Heart right ventricle (tissue), 16 donors: Measurements from ENCODE around the gene HOXB2. TPM values are rescaled to one million over a fixed set of nuclear protein-coding genes. Genes with fewer than 3 reads are reported as not detected.

Experiments
- ATAC-seq, 8 donors: fragments of 200-7000 bp; cut with Tn5 transposase; one replicate each; pipeline ENCODE4 v1.9.1; 2020; ENCODE audit warnings: mild to moderate bottlenecking in 8 of 8, moderate library complexity in 8 of 8, moderate number of reproducible peaks in 1 of 8
- DNase-seq, 2 donors: peaks; one replicate each; pipeline ENCODE4 v3.0.0-alpha.2; 2020
- H3K27ac ChIP-seq, 10 donors: fragments of 200-600 bp; sonication (generic) in 2 of 10; one replicate each; pipeline versions ENCODE4 v1.5.0 to v1.8.0; 2020 to 2022; ENCODE audit warnings: mild to moderate bottlenecking in 3 of 10
- H3K27me3 ChIP-seq, 7 donors: fragments of 200-600 bp; one replicate each; pipeline ENCODE4 v1.8.0; 2021 to 2022; ENCODE audit warnings: mild to moderate bottlenecking in 2 of 7
- H3K36me3 ChIP-seq, 9 donors: fragments of 200-600 bp; sonication (generic) in 1 of 9; one replicate each; pipeline versions ENCODE4 v1.5.0 to v1.8.0; 2020 to 2022; ENCODE audit warnings: mild to moderate bottlenecking in 2 of 9
- H3K4me1 ChIP-seq, 9 donors: fragments of 200-600 bp; sonication (generic) in 1 of 9; one replicate each; pipeline versions ENCODE4 v1.5.0 to v1.8.0; 2020 to 2022; ENCODE audit warnings: mild to moderate bottlenecking in 4 of 9
- H3K4me3 ChIP-seq, 10 donors: fragments of 200-600 bp; sonication (generic) in 2 of 10; one replicate each; pipeline versions ENCODE4 v1.5.0 to v1.8.0; 2020 to 2022; ENCODE audit warnings: mild to moderate bottlenecking in 7 of 10, moderate library complexity in 2 of 10
- H3K9me3 ChIP-seq, 11 donors: fragments of 200-600 bp in 10 of 11; sonication (generic) in 2 of 11; one replicate each; pipeline versions ENCODE4 v1.5.0 to v1.8.0; 2013 to 2022; ENCODE audit warnings: mild to moderate bottlenecking in 2 of 11, control low read depth in 1 of 11, moderate library complexity in 1 of 11
- WGBS, 2 donors: extraction: QIAGEN DNeasy Blood & Tissue Kit; methylation state at CpG; one replicate each; pipeline ENCODE4 v1.1.7; 2013; ENCODE audit warnings: inconsistent platforms in 1 of 2; 5-methylcytosine and 5-hydroxymethylcytosine counted together
- intact Hi-C, 10 donors: fragments of 100-400 bp; cut with DNase I; formaldehyde crosslinking; loops; one replicate each; pipeline versions ENCODE4 v1.11.1 to v1.14.2; 2022
- polyA plus RNA-seq, 2 donors: library from polyadenylated mRNA; stranded (reverse); fragments of 200-250 nt; gene quantifications; one replicate each; pipeline ENCODE4 v1.2.3, GENCODE V29; 2013
- total RNA-seq, 10 donors: library from RNA; stranded (reverse); fragmentation: NEBNext Ultra II Directional in 3 of 10; extraction: Animal tissue kit (Norgen Biotek cat#: 25700) in 3 of 10; gene quantifications; one replicate each; pipeline versions ENCODE4 v1.2.1 to v1.2.4, GENCODE V29; 2021 to 2023
- TF ChIP-seq, protein P1 (sequence below), 9 donors: fragments of 200-600 bp; sonication (generic) in 2 of 9; IDR thresholded peaks; one replicate each; pipeline versions ENCODE4 v1.5.0 to v1.8.0; 2021 to 2022; ENCODE audit warnings: antibody characterized with exemption in 9 of 9, mild to moderate bottlenecking in 5 of 9, moderate library complexity in 1 of 9
- donor health status: Arrhythmogenic right ventricular cardiomyopathy.
- donor health status: ischemic (EF 13 %, LVEDD 7.1; RV severe dilation, severe dysfunction).
- donor health status: healthy with polysubstance abuse.
- donor health status: DM: no; HTN: yes; CAD: no.
- donor health status: DM: no; HTN: no; CAD: no.
- donor health status: ischemic (EF 25% LVEDD 6.9; RV normal size, moderate dysfunction).
- donor health status: ischemic (EF 25% LVEDD 5.7; RV mildly dilated, moderate dysfunction).
- donor health status: healthy.
- donor health status: DM: yes; HTN: yes; CAD: no.
- donor health status: Ischemic cardiomyopathy.
- donor health status: ischemic (EF 35%, LVEDD 5.7; RV mildly dilated, moderate dysfunction).
- donor health status: nonischemic (EF 11% LVEDD 7.7; RV severe dilation, severe dysfunction).
- donor health status: DM: yes; HTN: yes; CAD: no.
- donor health status: PGD.
- donor health status: ischemic (EF 29% LVEDD 5.4; RV normal size, mild dysfunction).
- donor health status: nonischemic (EF 23%, LVEDD 6.1; RV moderate dilation, normal function).

The HOXB2 gene
- total and polyA plus RNA-seq, 12 donors, result 0.47 to 7.9 (median 2.2) TPM

DNA sequence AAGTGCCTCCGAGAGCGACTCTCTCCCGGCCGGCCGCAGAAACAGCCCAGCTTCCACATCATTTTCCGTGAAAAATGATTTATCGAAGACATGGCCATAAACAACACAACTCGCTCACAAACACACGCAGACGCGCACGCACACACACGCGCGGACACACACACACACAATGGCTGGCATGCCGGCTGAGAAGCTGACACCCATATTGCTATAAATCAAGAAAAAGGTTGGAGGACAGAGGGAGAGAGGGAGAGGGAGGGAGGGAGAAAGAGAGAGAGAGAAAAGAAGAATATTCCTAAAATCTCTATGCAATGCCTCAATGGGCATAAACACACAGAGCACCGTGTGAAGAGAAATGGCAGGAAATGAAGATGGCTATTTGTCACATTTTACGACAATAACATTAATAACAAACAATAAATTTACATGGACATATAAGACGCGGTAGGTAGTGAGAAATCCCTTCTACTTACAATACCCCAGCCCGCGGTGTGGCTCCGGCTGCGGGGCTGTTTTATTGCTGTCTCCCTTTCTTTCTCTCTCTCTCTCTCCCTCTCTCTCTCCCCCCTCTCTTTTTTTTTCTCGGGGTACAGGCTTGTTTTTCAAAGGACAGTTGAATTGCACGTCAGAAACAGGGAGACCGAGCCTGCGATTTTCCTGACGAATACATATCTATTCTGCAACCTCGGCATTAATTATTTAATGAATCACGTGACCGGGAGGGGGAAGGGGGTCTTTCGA, 23.8 kb upstream of the HOXB2 start:
- TF ChIP-seq, protein P1, sequence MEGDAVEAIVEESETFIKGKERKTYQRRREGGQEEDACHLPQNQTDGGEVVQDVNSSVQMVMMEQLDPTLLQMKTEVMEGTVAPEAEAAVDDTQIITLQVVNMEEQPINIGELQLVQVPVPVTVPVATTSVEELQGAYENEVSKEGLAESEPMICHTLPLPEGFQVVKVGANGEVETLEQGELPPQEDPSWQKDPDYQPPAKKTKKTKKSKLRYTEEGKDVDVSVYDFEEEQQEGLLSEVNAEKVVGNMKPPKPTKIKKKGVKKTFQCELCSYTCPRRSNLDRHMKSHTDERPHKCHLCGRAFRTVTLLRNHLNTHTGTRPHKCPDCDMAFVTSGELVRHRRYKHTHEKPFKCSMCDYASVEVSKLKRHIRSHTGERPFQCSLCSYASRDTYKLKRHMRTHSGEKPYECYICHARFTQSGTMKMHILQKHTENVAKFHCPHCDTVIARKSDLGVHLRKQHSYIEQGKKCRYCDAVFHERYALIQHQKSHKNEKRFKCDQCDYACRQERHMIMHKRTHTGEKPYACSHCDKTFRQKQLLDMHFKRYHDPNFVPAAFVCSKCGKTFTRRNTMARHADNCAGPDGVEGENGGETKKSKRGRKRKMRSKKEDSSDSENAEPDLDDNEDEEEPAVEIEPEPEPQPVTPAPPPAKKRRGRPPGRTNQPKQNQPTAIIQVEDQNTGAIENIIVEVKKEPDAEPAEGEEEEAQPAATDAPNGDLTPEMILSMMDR (IDR thresholded peaks at IDR 0.05), result no peak
- ATAC-seq (no peak), DNase-seq (no peak)
- Histone ChIP-seq H3K9me3 (no peaks in the 10 kb centered on the region), H3K27me3 (peaks cover 38 to 100% (median 100%) of the 10 kb centered on the region in 7 donors), H3K27ac (peak overlapping the region in 3 of 10 donors; percentile 0 to 79 (median 65)), H3K4me1 (peaks cover 0 to 20% (median 4%) of the 10 kb centered on the region in 9 donors), H3K36me3 (no peaks in the 10 kb centered on the region), H3K4me3 (peak overlapping the region in 2 of 10 donors; percentile 10 to 18)
- intact Hi-C loops, result loop anchor here in 1 of 10 donors (2.0 kb wide), 1 partner anchor 20 kb away; no protein-coding TSS in a partner anchor
- WGBS, 2 donors, result 11 to 17% methylated on average over 33 of the region's 33 CpGs

DNA sequence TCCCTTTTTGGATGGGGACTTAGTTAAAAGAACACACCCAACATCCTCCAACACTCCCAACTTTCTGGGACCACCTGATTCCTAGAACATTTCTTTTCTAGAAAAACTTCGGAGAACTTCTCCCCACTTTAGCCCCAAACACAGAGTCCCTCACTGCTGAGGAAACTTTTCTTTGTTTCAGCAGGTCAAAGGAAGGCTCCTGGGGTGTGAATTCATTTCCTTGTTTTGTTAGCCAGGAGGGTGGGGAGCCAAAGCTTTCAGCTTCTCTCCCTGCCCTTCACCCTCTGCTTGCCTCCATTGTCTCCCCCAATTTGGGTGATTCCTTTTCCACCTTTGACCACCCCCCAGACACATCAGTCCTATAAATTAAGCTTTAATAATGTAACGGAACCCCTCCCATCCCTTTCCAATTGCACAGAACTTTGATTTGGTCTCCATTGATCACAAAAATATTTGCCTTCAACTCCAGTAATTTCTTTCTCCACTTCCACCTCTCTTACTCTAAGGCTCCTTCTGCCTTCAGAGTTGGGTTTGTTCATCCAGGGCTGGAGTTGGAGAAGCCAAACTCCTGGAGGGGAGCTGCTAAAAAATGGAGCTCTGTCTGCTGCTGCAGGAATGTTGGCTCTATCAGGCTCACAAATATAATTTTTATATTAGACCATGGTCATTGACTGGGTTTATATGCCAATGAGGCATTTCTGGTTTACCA, 22.9 kb upstream of the HOXB2 start:
- Histone ChIP-seq H3K9me3 (no peaks in the 10 kb centered on the region), H3K27ac (peak overlapping the region in 4 of 10 donors; percentile 26 to 79 (median 58)), H3K27me3 (peaks cover 34 to 100% (median 100%) of the 10 kb centered on the region in 7 donors), H3K4me1 (peaks cover 0 to 20% (median 4%) of the 10 kb centered on the region in 9 donors), H3K4me3 (no peak overlapping the region), H3K36me3 (no peaks in the 10 kb centered on the region)
- WGBS, 2 donors, result 21 to 39% methylated on average over 2 of the region's 2 CpGs
- intact Hi-C loops, result loop anchor here in 1 of 10 donors (2.0 kb wide), 1 partner anchor 19 kb away; no protein-coding TSS in a partner anchor
- no peak for DNase-seq
- ATAC-seq, result no peak
- TF ChIP-seq, protein P1 (IDR thresholded peaks at IDR 0.05), result no peak

DNA sequence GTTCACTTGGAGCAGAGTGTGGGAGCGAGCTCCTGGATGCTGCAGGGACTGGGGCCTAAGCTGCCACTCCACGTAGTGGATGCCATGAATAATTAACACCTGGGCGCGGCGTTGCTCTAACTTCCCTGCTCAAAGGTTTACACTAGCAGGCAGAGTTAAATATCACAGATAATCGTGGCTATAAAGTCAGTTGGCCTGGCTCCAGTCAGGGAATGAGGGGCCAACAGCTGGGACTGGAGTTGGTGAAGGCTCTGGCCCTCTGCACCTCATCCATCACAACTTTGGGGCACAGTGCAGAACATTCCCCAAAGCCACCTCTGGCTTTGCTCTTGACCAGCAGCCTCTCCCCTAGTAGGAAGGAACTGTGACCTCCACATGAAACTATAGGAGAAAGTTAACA, 22.3 kb upstream of the HOXB2 start:
- peak overlapping the region in 4 of 10 donors; percentile 26 to 79 (median 58) for H3K27ac ChIP-seq
- intact Hi-C loops, result no loop called here
- no peaks in the 10 kb centered on the region for H3K36me3 ChIP-seq
- no peak for DNase-seq
- TF ChIP-seq, protein P1 (IDR thresholded peaks at IDR 0.05), result no peak
- H3K9me3 ChIP-seq, result no peaks in the 10 kb centered on the region
- WGBS, 2 donors, result 44 to 50% methylated on average over 6 of the region's 6 CpGs
- no peak overlapping the region for H3K4me3 ChIP-seq
- ATAC-seq, result no peak
- H3K4me1 ChIP-seq, result peaks cover 0 to 20% (median 4%) of the 10 kb centered on the region in 9 donors
- H3K27me3 ChIP-seq, result peaks cover 30 to 100% (median 100%) of the 10 kb centered on the region in 7 donors

DNA sequence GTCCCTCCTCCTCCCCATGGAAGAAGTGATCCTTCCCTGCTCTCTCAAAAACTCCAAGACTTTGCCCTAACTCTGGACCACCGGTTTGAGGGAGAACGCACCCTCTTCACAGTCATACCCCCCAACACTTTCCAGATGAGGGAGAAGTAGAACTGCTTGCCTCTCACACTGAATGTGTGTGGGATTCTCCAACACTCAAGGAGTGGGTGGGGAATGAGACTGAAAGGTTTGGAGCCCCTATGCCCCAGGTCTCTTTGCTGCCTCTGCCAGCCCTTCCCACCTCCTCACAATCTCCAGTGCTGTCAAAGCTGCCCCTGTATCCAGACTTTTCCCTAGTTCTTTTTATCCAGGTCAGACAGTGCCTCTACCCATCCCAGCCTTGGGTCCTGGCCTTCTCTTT, 21.8 kb upstream of the HOXB2 start:
- H3K27me3 ChIP-seq, result peaks cover 28 to 100% (median 100%) of the 10 kb centered on the region in 7 donors
- intact Hi-C loops, result no loop called here
- WGBS, 2 donors, result 26 to 29% methylated on average over 2 of the region's 2 CpGs

More for the DNA sequence above, 21.8 kb upstream of the HOXB2 start:
- TF ChIP-seq, protein P1 (IDR thresholded peaks at IDR 0.05), result no peak
- DNase-seq (no peak), ATAC-seq (no peak)
- no peaks in the 10 kb centered on the region for H3K36me3 ChIP-seq
- H3K4me3 ChIP-seq, result no peak overlapping the region
- peak overlapping the region in 2 of 10 donors; percentile 65 to 79 for H3K27ac ChIP-seq
- no peaks in the 10 kb centered on the region for H3K9me3 ChIP-seq
- peaks cover 0 to 20% (median 4%) of the 10 kb centered on the region in 9 donors for H3K4me1 ChIP-seq
